K562 (cell line): ENCODE measurements around the gene RSRP1. TPM values are rescaled to one million over a fixed set of nuclear protein-coding genes. Genes with fewer than 3 reads are reported as not detected.
A peak's percentile ranks its signal among the peaks of the same experiment; 100 is the strongest.

Experiments
- NCOA4 ChIP-seq: fragments of 450-650 bp; IDR thresholded peaks from 2 replicates; pipeline ENCODE4 v1.6.1; 2018; ENCODE audit warnings: mild to moderate bottlenecking; ENCODE audit not compliant: partially characterized antibody
- NFIC ChIP-seq: fragments of 450-650 bp; IDR thresholded peaks from 2 replicates; pipeline ENCODE4 v1.6.1; 2017; ENCODE audit warnings: mild to moderate bottlenecking, inconsistent platforms
- NR2C2 ChIP-seq, 2 experiments: fragments of 200-800 bp in 1 of 2; sonication (Bioruptor generic) in 1 of 2; sonication (generic) in 1 of 2; formaldehyde crosslinking in 1 of 2; IDR thresholded peaks; 2 replicates each; pipeline versions ENCODE4 v1.6.1 to v1.8.0; 2016 to 2022; ENCODE audit warnings: mild to moderate bottlenecking in 1 of 2, missing compliant biosample characterization in 1 of 2, missing genetic modification characterization in 1 of 2, missing genetic modification reagents in 1 of 2
- POLR2AphosphoS2 ChIP-seq: IDR thresholded peaks from 2 replicates; pipeline ENCODE4 v1.6.1; 2012; ENCODE audit warnings: low read length, improper control_type of control experiment
- RBM25 ChIP-seq: fragments of 200-400 bp; formaldehyde crosslinking; IDR thresholded peaks from 2 replicates; pipeline ENCODE4 v1.6.1; 2018; ENCODE audit warnings: low read length, low read depth, moderate library complexity; ENCODE audit not compliant: severe bottlenecking
- SMARCB1 ChIP-seq: IDR thresholded peaks from 2 replicates; pipeline ENCODE4 v1.6.1; 2011; ENCODE audit warnings: improper control_type of control experiment, low read depth; ENCODE audit not compliant: insufficient read length
- SRSF1 ChIP-seq: fragments of 200-400 bp; formaldehyde crosslinking; IDR thresholded peaks from 2 replicates; pipeline ENCODE4 v1.6.1; 2017; ENCODE audit warnings: mild to moderate bottlenecking, low read depth, low read length, moderate library complexity
- TAF9B ChIP-seq: fragments of 450-650 bp; IDR thresholded peaks from 2 replicates; pipeline ENCODE4 v1.6.1; 2018; ENCODE audit warnings: mild to moderate bottlenecking; ENCODE audit not compliant: partially characterized antibody
- ZNF232 ChIP-seq: sonication (generic); formaldehyde crosslinking; IDR thresholded peaks from 2 replicates; pipeline ENCODE4 v1.8.0; 2022; ENCODE audit warnings: mild to moderate bottlenecking, missing genetic modification reagents
- polyA plus RNA-seq, 8 experiments: library from polyadenylated mRNA; depleted of rRNA in 4 of 8; stranded (reverse) in 5 of 8; unstranded in 3 of 8; fragments of >200 nt; fragmentation: Nextera tagmentation in 2 of 8; fragmentation: Illumina TruSeq in 1 of 8; extraction: Ambion mirVana in 2 of 8; extraction: Trizol in 1 of 8; gene quantifications; 2 replicates each; pipeline versions ENCODE4 v1.2.1 to v1.2.3, GENCODE V29; 2011 to 2014; ENCODE audit warnings: inconsistent platforms in 1 of 8, missing spikeins in 1 of 8
- total RNA-seq, 7 experiments: library from RNA; depleted of rRNA in 6 of 7; stranded (reverse); fragments of >200 nt in 6 of 7; fragmentation: Illumina TruSeq in 2 of 7; extraction: Trizol in 2 of 7; gene quantifications; 2 replicates each; pipeline versions ENCODE4 v1.2.1 to v1.2.3, GENCODE V29; 2011 to 2021; ENCODE audit warnings: low replicate concordance in 1 of 7
- TF ChIP-seq, protein P1 (sequence below): fragments of 450-650 bp; IDR thresholded peaks from 2 replicates; pipeline ENCODE4 v1.6.1; 2018; ENCODE audit not compliant: partially characterized antibody
- TF ChIP-seq, protein P2 (sequence below): sonication (generic); formaldehyde crosslinking; IDR thresholded peaks from 2 replicates; pipeline ENCODE4 v1.8.0; 2022; ENCODE audit warnings: mild to moderate bottlenecking, low read depth, missing genetic modification reagents
- TF ChIP-seq, protein P3 (sequence below): fragments of 250-450 bp; sonication (Bioruptor Pico); IDR thresholded peaks from 2 replicates; pipeline ENCODE4 v1.9.0; 2021; ENCODE audit warnings: mild to moderate bottlenecking, inconsistent platforms
- TF ChIP-seq, protein P4 (sequence below): fragments of 250-450 bp; sonication (Bioruptor Pico); IDR thresholded peaks from 2 replicates; pipeline ENCODE4 v1.8.0; 2022; ENCODE audit warnings: moderate library complexity, mild to moderate bottlenecking, inconsistent platforms
- TF ChIP-seq, protein P5 (sequence below): sonication (generic); formaldehyde crosslinking; IDR thresholded peaks from 2 replicates; pipeline ENCODE4 v1.9.0; 2022; ENCODE audit warnings: mild to moderate bottlenecking, missing genetic modification reagents
- TF ChIP-seq, protein P6 (sequence below): fragments of 450-650 bp; IDR thresholded peaks from 2 replicates; pipeline ENCODE4 v1.6.1; 2016; ENCODE audit warnings: low read depth, mild to moderate bottlenecking, moderate library complexity

RSRP1 gene
- total and polyA plus RNA-seq, 9 of the 15 experiments (the other 6 are each of a cell fraction or from before 2014, with no cell fraction given): 27.2 to 283 (median 146) TPM

DNA sequence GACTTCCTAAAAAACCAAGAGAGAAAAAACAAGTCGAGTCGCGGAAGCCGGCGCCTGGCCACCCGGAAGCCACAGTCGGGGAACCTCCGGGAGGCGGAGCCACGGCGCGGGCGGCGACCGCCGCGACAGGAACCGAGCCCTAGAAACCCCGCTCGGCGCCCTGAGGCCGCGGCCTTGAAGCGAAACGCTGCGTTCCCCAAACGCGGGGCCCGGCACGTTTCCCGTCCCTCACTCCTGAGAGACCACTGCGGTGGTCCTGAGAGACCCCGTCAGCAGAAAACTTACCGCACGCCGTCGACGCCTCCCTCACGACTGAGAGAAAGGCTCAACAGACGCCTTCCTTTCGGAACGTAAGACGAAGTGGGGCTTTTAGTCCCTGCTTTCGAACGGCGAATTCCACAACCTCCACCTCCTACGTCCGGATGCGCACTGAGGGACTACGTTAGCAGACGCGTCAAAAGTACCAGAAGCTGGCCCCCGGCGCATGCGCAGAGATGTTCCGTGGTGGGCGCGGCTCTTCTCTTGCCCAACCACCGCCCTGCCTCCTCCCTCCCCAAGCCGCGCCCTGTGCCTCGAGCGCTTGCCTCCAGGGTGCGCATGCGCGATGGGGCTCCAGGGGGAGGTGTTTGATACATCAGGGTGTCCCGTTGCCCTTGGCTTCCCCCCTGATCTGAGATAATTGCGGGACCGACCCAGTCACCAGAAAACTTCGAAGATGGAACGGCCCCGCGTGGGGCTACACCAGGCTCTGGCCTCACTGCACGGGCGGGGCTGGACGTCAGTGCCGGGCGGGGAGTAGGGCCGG lies at the start of gene RSRP1 (continued):
- TF ChIP-seq POLR2AphosphoS2: peak; percentile 98
- TF ChIP-seq ZNF232 (CRISPR knock-in tag): no peak
- TF ChIP-seq, protein P1, sequence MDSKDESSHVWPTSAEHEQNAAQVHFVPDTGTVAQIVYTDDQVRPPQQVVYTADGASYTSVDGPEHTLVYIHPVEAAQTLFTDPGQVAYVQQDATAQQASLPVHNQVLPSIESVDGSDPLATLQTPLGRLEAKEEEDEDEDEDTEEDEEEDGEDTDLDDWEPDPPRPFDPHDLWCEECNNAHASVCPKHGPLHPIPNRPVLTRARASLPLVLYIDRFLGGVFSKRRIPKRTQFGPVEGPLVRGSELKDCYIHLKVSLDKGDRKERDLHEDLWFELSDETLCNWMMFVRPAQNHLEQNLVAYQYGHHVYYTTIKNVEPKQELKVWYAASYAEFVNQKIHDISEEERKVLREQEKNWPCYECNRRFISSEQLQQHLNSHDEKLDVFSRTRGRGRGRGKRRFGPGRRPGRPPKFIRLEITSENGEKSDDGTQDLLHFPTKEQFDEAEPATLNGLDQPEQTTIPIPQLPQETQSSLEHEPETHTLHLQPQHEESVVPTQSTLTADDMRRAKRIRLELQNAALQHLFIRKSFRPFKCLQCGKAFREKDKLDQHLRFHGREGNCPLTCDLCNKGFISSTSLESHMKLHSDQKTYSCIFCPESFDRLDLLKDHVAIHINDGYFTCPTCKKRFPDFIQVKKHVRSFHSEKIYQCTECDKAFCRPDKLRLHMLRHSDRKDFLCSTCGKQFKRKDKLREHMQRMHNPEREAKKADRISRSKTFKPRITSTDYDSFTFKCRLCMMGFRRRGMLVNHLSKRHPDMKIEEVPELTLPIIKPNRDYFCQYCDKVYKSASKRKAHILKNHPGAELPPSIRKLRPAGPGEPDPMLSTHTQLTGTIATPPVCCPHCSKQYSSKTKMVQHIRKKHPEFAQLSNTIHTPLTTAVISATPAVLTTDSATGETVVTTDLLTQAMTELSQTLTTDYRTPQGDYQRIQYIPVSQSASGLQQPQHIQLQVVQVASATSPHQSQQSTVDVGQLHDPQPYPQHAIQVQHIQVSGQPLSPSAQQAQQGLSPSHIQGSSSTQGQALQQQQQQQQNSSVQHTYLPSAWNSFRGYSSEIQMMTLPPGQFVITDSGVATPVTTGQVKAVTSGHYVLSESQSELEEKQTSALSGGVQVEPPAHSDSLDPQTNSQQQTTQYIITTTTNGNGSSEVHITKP: peak; percentile 89
- TF ChIP-seq, protein P2, sequence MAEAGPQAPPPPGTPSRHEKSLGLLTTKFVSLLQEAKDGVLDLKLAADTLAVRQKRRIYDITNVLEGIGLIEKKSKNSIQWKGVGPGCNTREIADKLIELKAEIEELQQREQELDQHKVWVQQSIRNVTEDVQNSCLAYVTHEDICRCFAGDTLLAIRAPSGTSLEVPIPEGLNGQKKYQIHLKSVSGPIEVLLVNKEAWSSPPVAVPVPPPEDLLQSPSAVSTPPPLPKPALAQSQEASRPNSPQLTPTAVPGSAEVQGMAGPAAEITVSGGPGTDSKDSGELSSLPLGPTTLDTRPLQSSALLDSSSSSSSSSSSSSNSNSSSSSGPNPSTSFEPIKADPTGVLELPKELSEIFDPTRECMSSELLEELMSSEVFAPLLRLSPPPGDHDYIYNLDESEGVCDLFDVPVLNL: no peak
- TF ChIP-seq, protein P3, sequence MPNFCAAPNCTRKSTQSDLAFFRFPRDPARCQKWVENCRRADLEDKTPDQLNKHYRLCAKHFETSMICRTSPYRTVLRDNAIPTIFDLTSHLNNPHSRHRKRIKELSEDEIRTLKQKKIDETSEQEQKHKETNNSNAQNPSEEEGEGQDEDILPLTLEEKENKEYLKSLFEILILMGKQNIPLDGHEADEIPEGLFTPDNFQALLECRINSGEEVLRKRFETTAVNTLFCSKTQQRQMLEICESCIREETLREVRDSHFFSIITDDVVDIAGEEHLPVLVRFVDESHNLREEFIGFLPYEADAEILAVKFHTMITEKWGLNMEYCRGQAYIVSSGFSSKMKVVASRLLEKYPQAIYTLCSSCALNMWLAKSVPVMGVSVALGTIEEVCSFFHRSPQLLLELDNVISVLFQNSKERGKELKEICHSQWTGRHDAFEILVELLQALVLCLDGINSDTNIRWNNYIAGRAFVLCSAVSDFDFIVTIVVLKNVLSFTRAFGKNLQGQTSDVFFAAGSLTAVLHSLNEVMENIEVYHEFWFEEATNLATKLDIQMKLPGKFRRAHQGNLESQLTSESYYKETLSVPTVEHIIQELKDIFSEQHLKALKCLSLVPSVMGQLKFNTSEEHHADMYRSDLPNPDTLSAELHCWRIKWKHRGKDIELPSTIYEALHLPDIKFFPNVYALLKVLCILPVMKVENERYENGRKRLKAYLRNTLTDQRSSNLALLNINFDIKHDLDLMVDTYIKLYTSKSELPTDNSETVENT (CRISPR knock-in tag): peak; percentile 71; the same call in 1 of the 2 replicates
- peak; percentile 94 for TF ChIP-seq TAF9B
- TF ChIP-seq NFIC: peak; percentile 69
- TF ChIP-seq, protein P4, sequence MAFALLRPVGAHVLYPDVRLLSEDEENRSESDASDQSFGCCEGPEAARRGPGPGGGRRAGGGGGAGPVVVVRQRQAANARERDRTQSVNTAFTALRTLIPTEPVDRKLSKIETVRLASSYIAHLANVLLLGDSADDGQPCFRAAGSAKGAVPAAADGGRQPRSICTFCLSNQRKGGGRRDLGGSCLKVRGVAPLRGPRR: peak; percentile 9; the same call in 1 of the 2 replicates
- no peak for TF ChIP-seq NCOA4
- TF ChIP-seq SMARCB1: no peak
- TF ChIP-seq, protein P5, sequence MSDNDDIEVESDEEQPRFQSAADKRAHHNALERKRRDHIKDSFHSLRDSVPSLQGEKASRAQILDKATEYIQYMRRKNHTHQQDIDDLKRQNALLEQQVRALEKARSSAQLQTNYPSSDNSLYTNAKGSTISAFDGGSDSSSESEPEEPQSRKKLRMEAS (CRISPR knock-in tag): peak; percentile 45; the same call in 1 of the 2 replicates
- no peak for TF ChIP-seq RBM25
- TF ChIP-seq SRSF1: peak; percentile 51; the same call in 1 of the 2 replicates
- TF ChIP-seq NR2C2 (CRISPR knock-in tag; IDR thresholded peaks at IDR 0.05): peak; percentile 49
- no peak for TF ChIP-seq NR2C2 (tag; IDR thresholded peaks at IDR 0.05)
- TF ChIP-seq, protein P6, sequence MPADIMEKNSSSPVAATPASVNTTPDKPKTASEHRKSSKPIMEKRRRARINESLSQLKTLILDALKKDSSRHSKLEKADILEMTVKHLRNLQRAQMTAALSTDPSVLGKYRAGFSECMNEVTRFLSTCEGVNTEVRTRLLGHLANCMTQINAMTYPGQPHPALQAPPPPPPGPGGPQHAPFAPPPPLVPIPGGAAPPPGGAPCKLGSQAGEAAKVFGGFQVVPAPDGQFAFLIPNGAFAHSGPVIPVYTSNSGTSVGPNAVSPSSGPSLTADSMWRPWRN: no peak
